GM18526 (cell line): ENCODE data around the gene ZGPAT.

Experiments
- POLR2A ChIP-seq: IDR thresholded peaks from 3 replicates; pipeline ENCODE4 v1.6.1; 2011; ENCODE audit not compliant: insufficient read length; ENCODE audit errors: extremely low read depth

The ZGPAT gene

GRCh38 chr20:63703976-63704748, 3.7 kb upstream of the ZGPAT start:
- no peak for TF ChIP-seq POLR2A

DNA sequence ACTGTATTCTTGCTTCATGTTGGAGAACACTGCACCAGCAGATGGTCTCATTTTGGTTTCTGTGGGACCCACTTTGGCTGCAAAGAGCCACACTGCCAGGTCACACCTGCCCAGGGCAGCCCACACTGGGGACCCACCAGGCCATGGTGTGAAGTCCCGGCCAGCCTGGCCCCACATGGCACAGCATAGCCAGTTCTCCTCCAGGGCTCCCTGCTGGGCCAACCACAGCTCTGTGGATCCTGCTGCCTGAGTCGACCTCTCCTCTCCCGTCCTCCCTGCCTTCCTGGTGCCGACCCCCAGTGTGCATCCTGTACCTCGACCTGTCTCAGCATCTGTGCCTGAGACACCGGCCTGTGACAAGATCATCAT, 3.1 kb upstream of the ZGPAT start:
- TF ChIP-seq POLR2A, result no peak

GRCh38 chr20:63705232-63706026, 2.4 kb upstream of the ZGPAT start:
- TF ChIP-seq POLR2A, result no peak

GRCh38 chr20:63706027-63706695, 1.7 kb upstream of the ZGPAT start:
- no peak for TF ChIP-seq POLR2A

- TF ChIP-seq POLR2A, result no peak
Measured at GRCh38 chr20:63706852-63707557, 834 bp upstream of the ZGPAT start.

- no peak for TF ChIP-seq POLR2A
Measured at GRCh38 chr20:63708301-63709148, 686 bp downstream of the ZGPAT start.

DNA sequence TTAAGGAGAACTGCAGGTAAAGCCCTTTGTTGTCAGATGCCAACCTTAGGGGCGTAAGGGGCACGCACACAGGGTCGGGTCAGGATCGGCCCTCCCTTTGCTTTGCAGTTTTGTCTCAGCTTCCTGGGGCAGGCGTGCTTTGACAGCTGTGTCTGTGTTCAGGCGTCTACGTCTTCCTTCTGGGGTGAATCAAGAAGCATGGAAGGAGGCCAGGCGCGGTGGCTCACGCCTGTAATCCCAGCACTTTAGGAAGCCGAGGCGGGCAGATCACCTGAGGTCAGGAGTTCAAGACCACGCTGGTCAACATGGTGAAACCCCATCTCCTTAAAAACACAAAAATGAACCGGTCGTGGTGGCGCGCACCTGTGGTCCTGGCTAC, 1.3 kb downstream of the ZGPAT start:
- no peak for TF ChIP-seq POLR2A

- no peak for TF ChIP-seq POLR2A
Measured at GRCh38 chr20:63711085-63711645, 3.3 kb downstream of the ZGPAT start.

DNA sequence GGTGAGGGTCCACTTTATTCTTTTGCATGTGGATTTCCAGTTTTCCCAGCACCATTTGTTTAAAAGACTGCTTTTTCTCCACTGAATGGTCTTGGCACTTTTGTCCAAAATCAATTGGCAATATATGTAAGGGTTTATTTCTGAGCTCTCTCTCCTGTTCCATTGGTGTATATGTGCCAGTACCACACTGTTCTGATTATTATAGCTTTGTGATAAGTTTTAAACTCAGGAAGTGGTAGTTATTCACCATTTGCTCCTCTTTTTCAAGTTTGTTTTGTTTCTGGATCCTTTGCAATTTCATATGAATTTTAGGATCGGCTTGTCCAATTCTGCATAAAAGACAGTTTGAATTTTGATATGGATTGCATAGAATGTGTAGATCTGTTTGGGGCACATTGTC, 4.4 kb downstream of the ZGPAT start:
- TF ChIP-seq POLR2A, result no peak

GRCh38 chr20:63714858-63715257, 7.0 kb downstream of the ZGPAT start:
- no peak for TF ChIP-seq POLR2A

DNA sequence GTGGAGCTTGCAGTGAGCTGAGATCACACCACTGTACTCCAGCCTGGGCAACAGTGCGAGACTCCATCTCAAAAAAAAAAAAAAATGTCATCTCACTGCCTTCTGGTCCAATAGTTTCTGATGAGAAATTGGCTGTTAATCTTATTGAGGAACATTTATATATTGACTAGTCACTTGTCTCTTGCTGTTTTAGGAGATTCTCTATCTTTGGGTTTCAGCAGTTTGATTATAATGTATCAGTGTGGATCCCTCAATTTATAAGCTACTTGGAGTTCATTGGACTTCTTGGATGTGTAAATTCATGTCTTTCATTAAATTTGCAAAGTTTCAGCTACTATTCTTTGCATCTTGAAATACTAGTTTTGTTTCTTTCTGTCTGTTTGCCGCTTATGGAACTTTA, 11.2 kb downstream of the ZGPAT start:
- TF ChIP-seq POLR2A, result no peak

- TF ChIP-seq POLR2A, result no peak
Measured at GRCh38 chr20:63731410-63731809, 23.6 kb downstream of the ZGPAT start.

GRCh38 chr20:63732118-63733095, 24.6 kb downstream of the ZGPAT start:
- TF ChIP-seq POLR2A, result no peak

DNA sequence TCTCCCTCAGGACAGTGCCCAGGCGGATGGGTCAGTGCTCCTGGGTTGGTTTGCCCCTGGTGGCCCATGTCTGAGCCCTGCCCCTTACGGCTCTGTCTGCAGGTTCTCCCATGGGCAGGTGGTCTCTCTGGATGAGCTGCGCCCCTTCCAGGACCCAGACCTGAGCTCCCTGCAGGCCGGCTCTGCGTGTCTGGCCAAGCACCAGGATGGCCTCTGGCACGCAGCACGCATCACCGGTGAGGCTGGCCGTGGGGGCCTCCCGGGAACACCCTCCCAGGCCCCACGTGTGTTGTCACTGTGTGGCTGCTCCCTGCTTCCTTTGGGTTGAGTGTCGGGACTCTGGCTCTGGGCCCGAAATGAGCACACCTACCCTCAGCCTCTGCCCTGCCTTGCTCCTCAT, 25.3 kb downstream of the ZGPAT start:
- no peak for TF ChIP-seq POLR2A
